CD4-positive, alpha-beta T cell treated with Interleukin-15 for 4 hours (primary cell): Measurements from ENCODE around the gene USP17L10.
"Not testable (repeated sequence)": the region's sequence is repeated elsewhere in the genome, so short reads cannot be mapped to it uniquely, and the experiment has no call there.

Source experiments
- DNase-seq: peaks from one replicate; pipeline ENCODE4 v3.0.0-alpha.2; 2020; ENCODE audit warnings: low spot score

The USP17L10 gene

GRCh38 chr4:9210357-9210756 lies at the start of gene USP17L10:
TSS of gene USP17L10 (plus strand) at chr4:9210657. CDS start at chr4:9210657, 0 bp downstream.
- DNase-seq: not testable (repeated sequence)

- peak; percentile 63 for DNase-seq
Observed at GRCh38 chr4:9165990-9166389, 44.5 kb upstream of the USP17L10 start.

- not testable (repeated sequence) for DNase-seq
Observed at GRCh38 chr4:9169791-9170459, 40.5 kb upstream of the USP17L10 start, which contains the start of gene FAM90A26. TSS of gene FAM90A26 (plus strand) at chr4:9170409. CDS start at chr4:9173173, 2,764 bp downstream.

GRCh38 chr4:9214701-9215100 lies 4.2 kb downstream of the USP17L10 start:
- DNase-seq: not testable (repeated sequence)

- DNase-seq: not testable (repeated sequence)
Observed at GRCh38 chr4:9215105-9215504, 4.6 kb downstream of the USP17L10 start, which contains the start of gene USP17L11. TSS of gene USP17L11 (plus strand) at chr4:9215405. CDS start at chr4:9215405, 0 bp downstream.

- DNase-seq: not testable (repeated sequence)
Observed at GRCh38 chr4:9219852-9220251, 9.4 kb downstream of the USP17L10 start, which contains the start of gene USP17L12. TSS of gene USP17L12 (plus strand) at chr4:9220152. CDS start at chr4:9220152, 0 bp downstream.

GRCh38 chr4:9224596-9224995 lies 14.1 kb downstream of the USP17L10 start, which contains the start of gene USP17L13:
TSS of gene USP17L13 (plus strand) at chr4:9224896. CDS start at chr4:9224896, 0 bp downstream.
- DNase-seq: not testable (repeated sequence)

- DNase-seq: not testable (repeated sequence)
Observed at GRCh38 chr4:9230249-9230648, 19.8 kb downstream of the USP17L10 start.

- DNase-seq: not testable (repeated sequence)
Observed at GRCh38 chr4:9234085-9234484, 23.6 kb downstream of the USP17L10 start, which contains the start of gene USP17L15. TSS of gene USP17L15 (plus strand) at chr4:9234385. CDS start at chr4:9234385, 0 bp downstream.

- peak; percentile 6 for DNase-seq
Observed at GRCh38 chr4:9238461-9238860, 28.0 kb downstream of the USP17L10 start.

GRCh38 chr4:9243579-9243978 lies 33.1 kb downstream of the USP17L10 start, which contains the start of gene USP17L17:
TSS of gene USP17L17 (plus strand) at chr4:9243879. CDS start at chr4:9243879, 0 bp downstream.
- not testable (repeated sequence) for DNase-seq

- DNase-seq: not testable (repeated sequence)
Observed at GRCh38 chr4:9247953-9248680, 37.7 kb downstream of the USP17L10 start, which contains the start of gene USP17L18. TSS of gene USP17L18 (plus strand) at chr4:9248630. CDS start at chr4:9248630, 0 bp downstream.

- DNase-seq: not testable (repeated sequence)
Observed at GRCh38 chr4:9253078-9253477, 42.6 kb downstream of the USP17L10 start, which contains the start of gene USP17L19. TSS of gene USP17L19 (plus strand) at chr4:9253378. CDS start at chr4:9253378, 0 bp downstream.

GRCh38 chr4:9257824-9258223 lies 47.4 kb downstream of the USP17L10 start, which contains the start of gene USP17L20:
TSS of gene USP17L20 (plus strand) at chr4:9258124. CDS start at chr4:9258124, 0 bp downstream.
- DNase-seq: not testable (repeated sequence)
